HCT116 (cell line): Measurements from ENCODE around the gene SPTY2D1. TPM values are rescaled to one million over a fixed set of nuclear protein-coding genes. Genes with fewer than 3 reads are reported as not detected.

Source experiments
- ATAC-seq: fragments of 200-7000 bp; cut with Tn5 transposase; 2 replicates; pipeline ENCODE4 v1.9.1; 2020; ENCODE audit warnings: mild to moderate bottlenecking, moderate library complexity
- BruUV-seq: library from RNA; stranded (reverse); fragments of 400-500 nt; replicated peaks from 2 replicates; lab custom pipeline; 2021; lab: Mats Ljungman, UMichigan
- CTCF ChIA-PET: fragments of 300-600 bp; sonication (Branson Sonifier 250); formaldehyde crosslinking; loops from one replicate; lab custom pipeline; 2021; ENCODE audit warnings: antibody characterized with exemption; lab: Charles Lee
- POLR2A ChIA-PET: fragments of 300-600, 350-600 bp; sonication (Branson Sonifier 250); formaldehyde crosslinking; loops from one replicate; lab custom pipeline; 2021; ENCODE audit warnings: antibody characterized with exemption; lab: Charles Lee
- RAD21 ChIA-PET, 2 experiments: fragments of 300-600 bp; sonication (Branson Sonifier 250); formaldehyde crosslinking; loops; one replicate each; lab custom pipeline; 2023; ENCODE audit warnings: low total read pairs in 2 of 2; ENCODE audit not compliant: uncharacterized antibody in 2 of 2, unreplicated experiment in 2 of 2, low non-redundant PET in 1 of 2; lab: Charles Lee
- DNase-seq: peaks from one replicate; pipeline ENCODE4 v3.0.0-alpha.2; 2010; ENCODE audit warnings: low read depth, low spot score
- H2AFZ ChIP-seq: fragments of 200-600 bp; shearing (Covaris generic), sonication (generic); 2 replicates; pipeline ENCODE4 v1.6.1; 2017; ENCODE audit warnings: low read depth, mixed run types, mixed read lengths, antibody characterized with exemption, low read length; ENCODE audit not compliant: poor library complexity, severe bottlenecking
- H3K27ac ChIP-seq: 2 replicates; pipeline ENCODE4 v1.5.1; 2012; ENCODE audit warnings: low read depth, low read length
- H3K27me3 ChIP-seq: fragments of 200-600 bp; sonication (generic); 2 replicates; pipeline ENCODE4 v1.6.1; 2016; ENCODE audit warnings: mixed run types, low read length, mixed read lengths; ENCODE audit not compliant: insufficient read depth
- H3K36me3 ChIP-seq, 2 experiments: fragments of 200-500 bp in 1 of 2; fragments of 200-600 bp in 1 of 2; sonication (Bioruptor generic) in 1 of 2; sonication (generic) in 1 of 2; 2 replicates each; pipeline versions ENCODE4 v1.5.1 to v1.6.1; 2014 to 2016; ENCODE audit warnings: low read length in 2 of 2, inconsistent platforms in 1 of 2, mixed read lengths in 1 of 2, mixed run types in 1 of 2; ENCODE audit not compliant: insufficient read depth in 2 of 2, control insufficient read depth in 1 of 2
- H3K4me1 ChIP-seq, 2 experiments: fragments of 200-600 bp in 1 of 2; sonication (generic) in 1 of 2; 2 replicates each; pipeline versions ENCODE4 v1.5.1 to v1.6.1; 2012 to 2017; ENCODE audit warnings: low read length in 2 of 2, inconsistent platforms in 1 of 2, mild to moderate bottlenecking in 1 of 2, mixed read lengths in 1 of 2, mixed run types in 1 of 2, moderate library complexity in 1 of 2; ENCODE audit not compliant: insufficient read depth in 2 of 2, control insufficient read depth in 1 of 2
- H3K4me2 ChIP-seq: fragments of 200-600 bp; sonication (generic); 2 replicates; pipeline ENCODE4 v1.6.1; 2017; ENCODE audit warnings: mixed run types, low read length, mixed read lengths
- H3K4me3 ChIP-seq, 2 experiments: fragments of 200-600 bp in 1 of 2; sonication (generic) in 1 of 2; replicated peaks in 1 of 2; 2 replicates each; pipeline ENCODE4 v1.5.1; 2011 to 2016; ENCODE audit warnings: low read length in 2 of 2, control low read depth in 1 of 2, low read depth in 1 of 2, mild to moderate bottlenecking in 1 of 2, mixed read lengths in 1 of 2, mixed run types in 1 of 2
- H3K79me2 ChIP-seq: fragments of 200-600 bp; sonication (generic); 2 replicates; pipeline ENCODE4 v1.6.1; 2017; ENCODE audit warnings: mild to moderate bottlenecking, mixed run types, low read length, moderate library complexity, mixed read lengths; ENCODE audit not compliant: insufficient read depth
- H3K9ac ChIP-seq: fragments of 200-600 bp; sonication (generic); 2 replicates; pipeline ENCODE4 v1.6.1; 2016; ENCODE audit warnings: low read length, mixed read lengths
- H3K9me2 ChIP-seq: fragments of 200-600 bp; sonication (generic), shearing (Covaris generic); 2 replicates; pipeline ENCODE4 v1.6.1; 2017; ENCODE audit warnings: mixed run types, mild to moderate bottlenecking, moderate library complexity; ENCODE audit not compliant: insufficient read depth
- H3K9me3 ChIP-seq, 2 experiments: fragments of 200-500 bp in 1 of 2; fragments of 200-600 bp in 1 of 2; sonication (Bioruptor generic) in 1 of 2; sonication (generic) in 1 of 2; 2 replicates each; pipeline ENCODE4 v1.6.1; 2014 to 2017; ENCODE audit warnings: low read length in 2 of 2, mixed read lengths in 2 of 2, inconsistent platforms in 1 of 2, low read depth in 1 of 2, mild to moderate bottlenecking in 1 of 2, mixed run types in 1 of 2, moderate library complexity in 1 of 2; ENCODE audit not compliant: control insufficient read depth in 1 of 2, insufficient read depth in 1 of 2
- H4K20me1 ChIP-seq: fragments of 200-600 bp; sonication (generic), shearing (Covaris generic); 2 replicates; pipeline ENCODE4 v1.6.1; 2017; ENCODE audit warnings: mixed run types, mild to moderate bottlenecking, moderate library complexity; ENCODE audit not compliant: insufficient read depth
- CBX3 ChIP-seq: IDR thresholded peaks from 2 replicates; pipeline ENCODE4 v1.6.1; 2012; ENCODE audit warnings: low read depth
- CEBPB ChIP-seq: IDR thresholded peaks from 2 replicates; pipeline ENCODE4 v1.6.1; 2012; ENCODE audit warnings: low read depth
- ELF1 ChIP-seq: IDR thresholded peaks from 2 replicates; pipeline ENCODE4 v1.6.1; 2012; ENCODE audit warnings: low read depth, borderline replicate concordance
- EZH2 ChIP-seq: fragments of 200-600 bp; sonication (generic); IDR thresholded peaks from 2 replicates; pipeline ENCODE4 v1.6.1; 2017; ENCODE audit warnings: antibody characterized with exemption, mixed run types
- FOSL1 ChIP-seq: IDR thresholded peaks from 2 replicates; pipeline ENCODE4 v1.6.1; 2012; ENCODE audit warnings: low read depth
- JUND ChIP-seq: IDR thresholded peaks from 2 replicates; pipeline ENCODE4 v1.6.1; 2012
- POLR2A ChIP-seq: IDR thresholded peaks from 2 replicates; pipeline ENCODE4 v1.7.0; 2011; ENCODE audit warnings: borderline replicate concordance; ENCODE audit not compliant: insufficient read depth, insufficient read length; ENCODE audit errors: extremely low read depth
- POLR2AphosphoS5 ChIP-seq: IDR thresholded peaks from 2 replicates; pipeline ENCODE4 v1.6.1; 2011; ENCODE audit warnings: mild to moderate bottlenecking, low read depth, low read length, moderate library complexity
- RAD21 ChIP-seq: IDR thresholded peaks from 2 replicates; pipeline ENCODE4 v1.6.1; 2012; ENCODE audit warnings: low read depth, mild to moderate bottlenecking
- REST ChIP-seq: IDR thresholded peaks from 2 replicates; pipeline ENCODE4 v1.6.1; 2012; ENCODE audit warnings: low read depth
- SP1 ChIP-seq: IDR thresholded peaks from 2 replicates; pipeline ENCODE4 v1.6.1; 2012; ENCODE audit warnings: low read depth
- SRF ChIP-seq: IDR thresholded peaks from 2 replicates; pipeline ENCODE4 v1.6.1; 2012; ENCODE audit warnings: low read depth
- TCF7L2 ChIP-seq: IDR thresholded peaks from 2 replicates; pipeline ENCODE4 v1.7.0; 2011; ENCODE audit warnings: borderline replicate concordance, inconsistent platforms; ENCODE audit not compliant: insufficient read depth, insufficient read length; ENCODE audit errors: extremely low read depth
- YY1 ChIP-seq: IDR thresholded peaks from 2 replicates; pipeline ENCODE4 v1.6.1; 2011; ENCODE audit warnings: low read length, low read depth, moderate library complexity, mild to moderate bottlenecking; ENCODE audit not compliant: insufficient replicate concordance; ENCODE audit errors: extremely low read depth
- ZBTB33 ChIP-seq: IDR thresholded peaks from 2 replicates; pipeline ENCODE4 v1.6.1; 2011; ENCODE audit warnings: mild to moderate bottlenecking, low read length, moderate library complexity; ENCODE audit not compliant: insufficient replicate concordance; ENCODE audit errors: extremely low read depth
- ZFX ChIP-seq: fragments of 450-650 bp; IDR thresholded peaks from 2 replicates; pipeline ENCODE4 v1.6.1; 2017
- ZNF274 ChIP-seq: fragments of 200-500 bp; sonication (Bioruptor generic); IDR thresholded peaks from 2 replicates; pipeline ENCODE4 v1.6.1; 2014; ENCODE audit warnings: mild to moderate bottlenecking, low read depth, low read length, inconsistent platforms
- intact Hi-C: fragments of 100-400 bp; cut with micrococcal nuclease; formaldehyde crosslinking; loops from 2 replicates; pipeline ENCODE4 v1.10.0; 2022
- total RNA-seq: library from RNA; stranded (reverse); gene quantifications from one replicate; pipeline ENCODE4 v1.2.1, GENCODE V29; 2021; ENCODE audit not compliant: unreplicated experiment
- TF ChIP-seq, protein P1 (sequence below): IDR thresholded peaks from 2 replicates; pipeline ENCODE4 v1.6.1; 2012
- TF ChIP-seq, protein P2 (sequence below), 3 experiments: fragments of 200-600 bp in 1 of 3; sonication (generic) in 1 of 3; IDR thresholded peaks in 2 of 3; conservative IDR thresholded peaks in 1 of 3; 2 replicates each; pipeline ENCODE4 v1.5.1; 2012 to 2017; ENCODE audit warnings: low read depth in 2 of 3, low read length in 2 of 3, antibody characterized with exemption in 1 of 3, borderline replicate concordance in 1 of 3, control low read depth in 1 of 3, mild to moderate bottlenecking in 1 of 3, mixed read lengths in 1 of 3, mixed run types in 1 of 3, moderate library complexity in 1 of 3; ENCODE audit not compliant: insufficient read depth in 1 of 3
- TF ChIP-seq, protein P3 (sequence below): IDR thresholded peaks from 2 replicates; pipeline ENCODE4 v1.6.1; 2012

Gene SPTY2D1
- total RNA-seq, 1 experiment from 2014 or later, result 19.7 TPM

DNA sequence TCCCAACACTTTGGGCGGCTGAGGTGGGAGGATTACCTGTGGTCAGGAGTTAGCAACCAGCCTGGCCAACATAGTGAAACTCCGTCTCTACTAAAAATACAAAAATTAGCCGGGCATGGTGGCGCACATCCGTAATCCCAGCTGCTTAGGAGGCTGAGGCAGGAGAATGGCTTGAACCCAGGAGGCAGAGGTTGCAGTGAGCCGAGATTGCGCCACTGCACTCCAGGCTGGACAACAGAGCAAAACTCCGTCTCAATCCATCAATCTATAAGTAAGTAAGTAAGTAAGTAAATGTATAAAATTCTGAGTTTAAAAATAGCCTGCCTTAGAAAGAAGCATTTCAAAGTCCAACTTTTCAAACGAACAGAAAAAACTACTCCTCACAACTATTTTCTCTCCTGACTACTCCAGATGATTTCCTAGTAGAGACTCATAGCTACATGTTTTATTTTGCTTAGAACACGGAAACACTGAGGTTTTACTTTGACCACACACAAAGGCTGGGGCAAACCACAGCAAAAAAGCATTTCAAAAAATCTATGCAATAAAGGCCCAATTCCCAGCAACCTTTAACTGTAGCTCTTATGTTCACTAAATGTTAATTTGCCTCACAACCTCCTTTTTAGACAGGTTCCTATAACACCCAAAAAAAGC, 16.3 kb downstream of the SPTY2D1 start:
- Histone ChIP-seq H4K20me1 (no peaks in the 10 kb centered on the region), H3K79me2 (peaks cover 49% of the 10 kb centered on the region), H3K4me1 (no peaks in the 10 kb centered on the region), H3K9me2 (no peaks in the 10 kb centered on the region), H3K9ac (no peak overlapping the region), H2AFZ (no peak overlapping the region), H3K9me3 (no peaks in the 10 kb centered on the region), H3K27ac (no peak overlapping the region), H3K4me3 (no peak overlapping the region), H3K27me3 (no peaks in the 10 kb centered on the region), H3K4me2 (no peak overlapping the region), H3K36me3 (peaks cover 2 to 21% of the 10 kb centered on the region in 2 experiments; a peak in 1 of 4 replicates)
- no peak for ATAC-seq
- POLR2A ChIA-PET, result no interaction called here
- no peak for TF ChIP-seq ZNF274
- TF ChIP-seq FOSL1, result no peak
- no peak for TF ChIP-seq JUND
- TF ChIP-seq POLR2A, result no peak
- TF ChIP-seq ZBTB33, result no peak
- TF ChIP-seq YY1, result no peak
- no peak for TF ChIP-seq POLR2AphosphoS5
- TF ChIP-seq RAD21, result no peak
- TF ChIP-seq CBX3, result no peak
- no peak for TF ChIP-seq TCF7L2
- TF ChIP-seq SRF, result no peak
- TF ChIP-seq SP1, result no peak
- TF ChIP-seq CEBPB, result no peak
- no peak for TF ChIP-seq REST
- no peak for TF ChIP-seq ZFX
- TF ChIP-seq, protein P1, sequence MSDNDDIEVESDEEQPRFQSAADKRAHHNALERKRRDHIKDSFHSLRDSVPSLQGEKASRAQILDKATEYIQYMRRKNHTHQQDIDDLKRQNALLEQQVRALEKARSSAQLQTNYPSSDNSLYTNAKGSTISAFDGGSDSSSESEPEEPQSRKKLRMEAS, result no peak
- TF ChIP-seq ELF1, result no peak
- TF ChIP-seq EZH2, result no peak
- TF ChIP-seq, protein P2, sequence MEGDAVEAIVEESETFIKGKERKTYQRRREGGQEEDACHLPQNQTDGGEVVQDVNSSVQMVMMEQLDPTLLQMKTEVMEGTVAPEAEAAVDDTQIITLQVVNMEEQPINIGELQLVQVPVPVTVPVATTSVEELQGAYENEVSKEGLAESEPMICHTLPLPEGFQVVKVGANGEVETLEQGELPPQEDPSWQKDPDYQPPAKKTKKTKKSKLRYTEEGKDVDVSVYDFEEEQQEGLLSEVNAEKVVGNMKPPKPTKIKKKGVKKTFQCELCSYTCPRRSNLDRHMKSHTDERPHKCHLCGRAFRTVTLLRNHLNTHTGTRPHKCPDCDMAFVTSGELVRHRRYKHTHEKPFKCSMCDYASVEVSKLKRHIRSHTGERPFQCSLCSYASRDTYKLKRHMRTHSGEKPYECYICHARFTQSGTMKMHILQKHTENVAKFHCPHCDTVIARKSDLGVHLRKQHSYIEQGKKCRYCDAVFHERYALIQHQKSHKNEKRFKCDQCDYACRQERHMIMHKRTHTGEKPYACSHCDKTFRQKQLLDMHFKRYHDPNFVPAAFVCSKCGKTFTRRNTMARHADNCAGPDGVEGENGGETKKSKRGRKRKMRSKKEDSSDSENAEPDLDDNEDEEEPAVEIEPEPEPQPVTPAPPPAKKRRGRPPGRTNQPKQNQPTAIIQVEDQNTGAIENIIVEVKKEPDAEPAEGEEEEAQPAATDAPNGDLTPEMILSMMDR (IDR thresholded peaks at IDR 0.05 in 2 of 3, conservative IDR thresholded peaks at IDR 0.05 in 1 of 3; ENCODE audit: borderline replicate concordance in 1 of 3, insufficient read depth in 1 of 3, low read depth in 2 of 3, low read length in 2 of 3), result no peak
- TF ChIP-seq, protein P3, sequence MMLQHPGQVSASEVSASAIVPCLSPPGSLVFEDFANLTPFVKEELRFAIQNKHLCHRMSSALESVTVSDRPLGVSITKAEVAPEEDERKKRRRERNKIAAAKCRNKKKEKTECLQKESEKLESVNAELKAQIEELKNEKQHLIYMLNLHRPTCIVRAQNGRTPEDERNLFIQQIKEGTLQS, result no peak
- CTCF ChIA-PET, result interaction anchor here (1.0 kb wide), 1 partner anchor 110 kb away, joined by 3 read pairs; no protein-coding TSS in a partner anchor
- DNase-seq, result no peak
- BruUV-seq, result no TSS peak
- intact Hi-C loops, result no loop called here
- RAD21 ChIA-PET, result interaction anchor here in 1 of 2 experiments (0.6 kb wide), 1 partner anchor 25 kb away, joined by 4 read pairs; no protein-coding TSS in a partner anchor
